Coronary artery (tissue), 2 donors: Measurements from ENCODE around the gene F2R.

Source experiments
- DNase-seq: peaks from one replicate; pipeline ENCODE4 v3.0.0-alpha.2; 2017; ENCODE audit warnings: low spot score
- H3K27ac ChIP-seq, 2 donors: fragments of 200-600 bp; sonication (generic); one replicate each; pipeline ENCODE4 v1.5.1; 2016 to 2019
- H3K4me3 ChIP-seq: fragments of 200-600 bp; sonication (generic); 2 replicates; pipeline ENCODE4 v1.5.1; 2016; ENCODE audit warnings: mild to moderate bottlenecking, moderate library complexity
- TF ChIP-seq, protein P1 (sequence below): fragments of 200-600 bp; sonication (generic); IDR thresholded peaks from one replicate; pipeline ENCODE4 v1.5.1; 2019; ENCODE audit warnings: antibody characterized with exemption

Gene F2R

DNA sequence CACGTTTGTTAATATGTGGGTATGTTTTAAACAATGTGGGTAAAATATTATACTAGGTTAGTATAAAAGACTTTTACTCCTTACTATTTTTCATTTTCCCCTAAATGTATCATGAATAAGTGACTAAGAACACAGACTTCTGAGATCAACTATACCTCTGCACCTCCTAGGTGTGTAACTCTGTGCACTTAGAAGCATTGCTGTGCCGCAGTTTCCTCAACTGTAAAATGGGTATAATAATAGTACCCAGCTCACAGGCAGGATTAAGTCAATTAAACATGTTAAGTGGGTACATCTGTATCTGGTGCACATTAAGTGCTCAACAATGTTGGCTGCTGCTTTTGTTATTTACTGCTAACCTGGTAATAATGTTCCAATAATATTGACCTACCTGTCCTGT, 21.6 kb upstream of the F2R start:
- TF ChIP-seq, protein P1, sequence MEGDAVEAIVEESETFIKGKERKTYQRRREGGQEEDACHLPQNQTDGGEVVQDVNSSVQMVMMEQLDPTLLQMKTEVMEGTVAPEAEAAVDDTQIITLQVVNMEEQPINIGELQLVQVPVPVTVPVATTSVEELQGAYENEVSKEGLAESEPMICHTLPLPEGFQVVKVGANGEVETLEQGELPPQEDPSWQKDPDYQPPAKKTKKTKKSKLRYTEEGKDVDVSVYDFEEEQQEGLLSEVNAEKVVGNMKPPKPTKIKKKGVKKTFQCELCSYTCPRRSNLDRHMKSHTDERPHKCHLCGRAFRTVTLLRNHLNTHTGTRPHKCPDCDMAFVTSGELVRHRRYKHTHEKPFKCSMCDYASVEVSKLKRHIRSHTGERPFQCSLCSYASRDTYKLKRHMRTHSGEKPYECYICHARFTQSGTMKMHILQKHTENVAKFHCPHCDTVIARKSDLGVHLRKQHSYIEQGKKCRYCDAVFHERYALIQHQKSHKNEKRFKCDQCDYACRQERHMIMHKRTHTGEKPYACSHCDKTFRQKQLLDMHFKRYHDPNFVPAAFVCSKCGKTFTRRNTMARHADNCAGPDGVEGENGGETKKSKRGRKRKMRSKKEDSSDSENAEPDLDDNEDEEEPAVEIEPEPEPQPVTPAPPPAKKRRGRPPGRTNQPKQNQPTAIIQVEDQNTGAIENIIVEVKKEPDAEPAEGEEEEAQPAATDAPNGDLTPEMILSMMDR, result no peak
- DNase-seq, result no peak
- H3K4me3 ChIP-seq, result no peak overlapping the region
- H3K27ac ChIP-seq, result no peak overlapping the region

DNA sequence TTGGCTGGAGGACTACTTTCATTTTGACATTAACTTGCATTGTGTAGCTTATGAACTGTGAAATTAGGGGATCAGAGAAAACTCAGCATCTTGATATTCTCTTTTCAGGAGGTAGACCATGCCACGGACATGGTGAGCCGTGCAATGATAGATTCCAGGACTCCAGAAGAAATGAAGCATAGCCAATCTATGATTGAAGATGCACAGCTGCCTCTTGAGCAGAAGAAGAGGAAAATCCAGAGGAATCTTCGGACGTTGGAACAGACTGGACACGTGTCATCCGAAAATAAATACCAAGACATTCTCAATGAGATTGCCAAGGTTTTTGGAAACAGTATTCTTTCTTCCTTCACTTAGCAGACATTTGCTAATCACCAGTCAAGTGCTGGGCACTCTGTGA, 20.6 kb upstream of the F2R start:
- TF ChIP-seq, protein P1, result no peak
- Histone ChIP-seq H3K27ac (no peak overlapping the region), H3K4me3 (no peak overlapping the region)
- DNase-seq, result no peak

DNA sequence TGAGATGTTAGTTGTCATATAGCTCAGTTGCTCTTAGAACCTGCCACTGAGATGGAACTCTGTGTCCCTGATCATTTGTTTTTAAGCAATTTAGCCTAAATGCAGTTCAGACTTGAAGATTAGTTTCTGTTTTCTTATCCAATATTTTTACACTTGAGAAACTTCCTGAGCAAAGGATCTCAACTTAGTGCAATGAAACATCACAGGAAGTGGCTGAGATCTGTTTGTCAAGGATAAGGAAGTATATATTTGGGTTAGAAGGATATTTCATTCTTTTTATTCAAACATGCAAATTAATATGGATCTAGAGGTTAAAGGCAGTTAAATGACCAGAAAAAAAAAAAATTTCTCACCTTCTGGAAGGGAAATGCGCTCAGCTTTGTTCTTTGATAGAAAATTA, 19.7 kb upstream of the F2R start:
- TF ChIP-seq, protein P1, result no peak
- Histone ChIP-seq H3K4me3 (no peak overlapping the region), H3K27ac (no peak overlapping the region)
- no peak for DNase-seq

DNA sequence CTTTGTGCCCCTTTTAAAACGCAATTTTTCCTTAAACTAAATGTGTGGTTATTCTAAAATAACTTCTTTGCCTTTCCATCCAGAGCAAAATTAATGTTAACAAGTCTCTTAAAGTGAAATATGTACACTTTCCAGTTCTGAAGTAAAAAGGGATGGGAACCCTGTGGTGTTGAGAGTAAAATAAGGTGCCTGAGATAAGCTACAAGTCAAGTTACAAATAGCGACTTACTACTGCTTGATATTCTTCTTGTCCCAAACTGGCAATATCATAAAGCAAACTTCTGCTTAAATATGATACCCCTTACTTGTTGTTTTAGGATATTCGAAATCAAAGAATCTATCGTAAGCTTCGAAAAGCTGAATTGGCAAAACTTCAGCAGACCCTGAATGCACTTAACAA, 18.3 kb upstream of the F2R start:
- Histone ChIP-seq H3K27ac (no peak overlapping the region), H3K4me3 (no peak overlapping the region)
- DNase-seq, result no peak
- TF ChIP-seq, protein P1, result no peak

DNA sequence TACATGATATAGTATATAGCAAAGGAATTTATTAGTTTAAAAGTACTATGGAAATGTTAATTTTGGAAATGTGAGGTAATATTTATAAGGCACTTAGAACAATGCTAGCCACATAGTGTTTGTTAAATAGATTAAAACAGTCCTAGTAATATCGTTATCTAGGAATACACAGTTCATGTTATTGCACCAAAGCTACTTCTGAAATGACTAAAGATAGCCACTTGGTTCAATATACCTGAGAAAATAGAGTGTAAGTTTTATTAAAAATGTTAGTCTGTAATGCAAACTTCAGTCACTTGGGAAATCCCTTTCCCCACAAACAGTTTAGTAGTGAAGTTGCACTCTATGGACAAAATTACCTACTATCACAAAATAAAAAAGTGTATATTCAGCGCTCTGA, 15.4 kb upstream of the F2R start:
- no peak overlapping the region for H3K4me3 ChIP-seq

DNA sequence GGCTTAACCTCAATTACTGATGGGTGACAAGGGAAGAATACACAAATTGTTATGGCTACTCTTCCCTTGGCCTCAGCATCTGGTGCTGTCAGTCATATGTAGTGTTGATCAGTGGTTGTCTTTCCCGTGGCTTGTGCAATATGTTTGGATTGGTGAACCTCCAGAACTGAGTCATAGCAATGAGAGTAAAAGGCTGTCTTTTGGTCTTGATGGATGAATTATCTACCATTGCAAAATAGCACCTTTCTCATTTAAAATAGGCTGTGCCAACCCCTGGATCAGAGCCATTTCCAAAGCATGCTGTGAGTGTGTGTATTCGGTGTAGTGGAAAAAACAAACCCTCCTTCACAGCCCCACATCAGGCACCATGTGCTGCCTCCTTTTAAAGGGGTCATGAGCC, 14.6 kb upstream of the F2R start:
- Histone ChIP-seq H3K4me3 (no peak overlapping the region), H3K27ac (no peak overlapping the region)
- no peak for DNase-seq
- TF ChIP-seq, protein P1, result no peak

More for the DNA sequence above, 15.4 kb upstream of the F2R start:
- TF ChIP-seq, protein P1, result no peak
- no peak for DNase-seq
- H3K27ac ChIP-seq, result no peak overlapping the region

DNA sequence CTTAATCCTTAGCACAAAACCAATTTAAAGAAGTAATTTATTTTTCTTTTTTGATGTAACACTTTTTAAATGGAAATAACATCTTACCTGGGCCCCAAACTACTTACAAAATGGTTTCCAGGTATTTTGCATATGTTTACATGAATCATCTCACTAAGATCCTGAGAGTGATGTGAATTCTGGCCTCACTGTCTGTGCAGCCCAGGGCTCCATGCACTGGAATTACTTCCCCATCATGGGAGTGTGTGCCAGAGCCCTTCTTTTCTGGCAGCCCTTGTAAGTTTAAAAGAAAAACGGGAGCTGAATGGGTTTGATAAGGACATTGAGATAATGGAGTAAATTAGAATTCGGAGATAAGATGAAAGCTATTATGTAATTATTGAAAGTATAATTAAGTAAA, 12.2 kb upstream of the F2R start:
- DNase-seq, result no peak
- no peak overlapping the region for H3K27ac ChIP-seq
- TF ChIP-seq, protein P1, result no peak
- H3K4me3 ChIP-seq, result no peak overlapping the region
